PC-3 (cell line): ENCODE results near the gene SLC15A4.

Source experiments
- CTCF ChIP-seq: fragments of 300-600 bp; sonication (generic); conservative IDR thresholded peaks from 2 replicates; pipeline ENCODE4 v1.5.1; 2017; ENCODE audit warnings: antibody characterized with exemption, low read depth, mild to moderate bottlenecking, low read length
- EZH2 ChIP-seq: fragments of 300-600 bp; sonication (generic); IDR thresholded peaks from one replicate; pipeline ENCODE4 v1.6.1; 2017; ENCODE audit warnings: antibody characterized with exemption, mild to moderate bottlenecking, low read length; ENCODE audit not compliant: unreplicated experiment
- EZH2phosphoT487 ChIP-seq: fragments of 300-600 bp; sonication (generic); IDR thresholded peaks from 2 replicates; pipeline ENCODE4 v1.6.1; 2018; ENCODE audit warnings: mild to moderate bottlenecking, antibody characterized with exemption, low read length, borderline replicate concordance

- TF ChIP-seq EZH2phosphoT487, result no peak
- no peak for TF ChIP-seq CTCF
- no peak for TF ChIP-seq EZH2
Measured at GRCh38 chr12:128811806-128812205, 12.0 kb downstream of the SLC15A4 start.
